UCSD-AML1 (cell line): ENCODE measurements around the gene CD160.
"Not testable (repeated sequence)": the region's sequence is repeated elsewhere in the genome, so short reads cannot be mapped to it uniquely, and the experiment has no call there.

Experiments used
- DNase-seq: peaks from one replicate; lab custom pipeline; 2025; ENCODE audit not compliant: unreplicated experiment; lab: John Stamatoyannopoulos, UW

Gene CD160

GRCh38 chr1:145708063-145708462 is 11.2 kb upstream of the CD160 start:
- no peak for DNase-seq

DNA sequence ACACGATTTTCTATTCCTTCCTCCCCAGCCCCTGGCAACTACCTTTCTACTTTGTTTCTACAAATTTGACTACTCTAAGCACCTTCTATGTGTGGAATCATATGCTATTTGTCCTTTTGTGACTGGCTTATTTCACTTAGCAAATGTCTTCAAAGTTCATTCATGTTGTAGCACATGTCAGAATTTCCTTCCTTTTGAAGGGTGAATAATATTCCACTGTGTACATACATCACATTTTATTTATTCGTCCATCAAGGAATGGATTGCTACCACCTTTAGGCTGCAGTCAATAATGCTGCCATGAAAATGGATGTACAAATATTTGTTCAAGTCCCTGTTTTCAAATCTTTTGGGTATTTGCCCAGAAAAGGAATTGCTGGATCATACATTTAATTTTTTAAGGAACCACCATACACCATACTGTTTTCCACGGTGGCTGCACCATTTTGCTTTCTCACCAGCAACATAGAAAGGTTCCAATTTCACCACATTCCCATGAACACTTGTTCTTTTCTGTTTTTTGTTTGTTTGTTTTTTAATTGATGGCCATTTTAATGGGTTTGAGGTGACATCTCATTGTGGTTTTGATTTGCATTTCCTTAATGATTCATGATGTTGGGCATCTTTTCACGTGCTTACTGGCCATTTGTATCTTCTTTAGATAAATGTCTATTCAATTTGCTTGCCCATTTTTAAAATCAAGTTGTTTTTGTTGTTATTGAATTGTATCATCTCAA is 8.8 kb upstream of the CD160 start:
- no peak for DNase-seq

DNA sequence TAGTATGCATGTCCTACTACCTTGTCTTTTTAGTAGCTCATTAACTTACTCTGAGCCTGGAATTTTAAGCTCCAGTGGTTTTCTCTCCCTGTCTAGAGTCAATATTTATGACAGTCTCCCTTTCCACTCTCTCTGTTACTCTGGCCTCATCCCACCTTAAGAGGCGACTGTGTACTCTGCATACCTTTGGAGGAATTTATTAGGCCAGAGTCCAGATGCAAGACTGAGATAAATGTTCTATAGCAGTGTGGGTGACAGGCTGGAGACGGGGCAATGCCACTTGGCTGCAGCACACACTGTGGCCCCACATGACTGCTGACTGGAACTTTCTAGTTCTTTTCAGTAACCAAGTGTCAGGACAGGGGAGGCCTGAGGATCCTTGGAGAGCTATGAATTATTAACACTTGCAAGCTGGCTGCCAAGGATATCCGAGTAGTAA is 8.1 kb upstream of the CD160 start:
- no peak for DNase-seq

GRCh38 chr1:145714524-145715111 is 4.7 kb upstream of the CD160 start:
- DNase-seq = no peak

GRCh38 chr1:145716641-145717345 is 2.5 kb upstream of the CD160 start:
- no peak for DNase-seq

- DNase-seq = no peak
These were observed 1.5 kb upstream of the CD160 start for GRCh38 chr1:145717833-145718232.

DNA sequence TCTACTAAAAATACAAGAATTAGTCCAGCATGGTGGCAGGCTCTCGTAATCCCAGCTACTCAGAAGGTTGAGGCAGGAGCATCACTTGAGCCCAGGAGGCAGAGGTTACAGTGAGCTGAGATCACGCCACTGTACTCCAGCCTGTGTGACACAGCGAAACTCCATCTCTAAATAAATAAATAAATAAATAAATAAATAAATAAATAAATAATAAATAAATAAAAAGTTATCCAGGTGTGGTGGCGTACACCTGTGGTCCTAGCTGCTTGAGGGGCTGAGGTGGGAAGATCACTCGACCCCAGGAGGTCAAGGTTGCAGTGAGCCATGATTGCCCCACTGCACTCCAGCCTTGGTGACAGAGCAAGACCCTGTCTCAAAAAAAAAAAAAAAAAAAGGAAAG is 834 bp upstream of the CD160 start:
- not testable (repeated sequence) for DNase-seq

GRCh38 chr1:145720556-145720877 is 1.2 kb downstream of the CD160 start:
- no peak for DNase-seq

DNA sequence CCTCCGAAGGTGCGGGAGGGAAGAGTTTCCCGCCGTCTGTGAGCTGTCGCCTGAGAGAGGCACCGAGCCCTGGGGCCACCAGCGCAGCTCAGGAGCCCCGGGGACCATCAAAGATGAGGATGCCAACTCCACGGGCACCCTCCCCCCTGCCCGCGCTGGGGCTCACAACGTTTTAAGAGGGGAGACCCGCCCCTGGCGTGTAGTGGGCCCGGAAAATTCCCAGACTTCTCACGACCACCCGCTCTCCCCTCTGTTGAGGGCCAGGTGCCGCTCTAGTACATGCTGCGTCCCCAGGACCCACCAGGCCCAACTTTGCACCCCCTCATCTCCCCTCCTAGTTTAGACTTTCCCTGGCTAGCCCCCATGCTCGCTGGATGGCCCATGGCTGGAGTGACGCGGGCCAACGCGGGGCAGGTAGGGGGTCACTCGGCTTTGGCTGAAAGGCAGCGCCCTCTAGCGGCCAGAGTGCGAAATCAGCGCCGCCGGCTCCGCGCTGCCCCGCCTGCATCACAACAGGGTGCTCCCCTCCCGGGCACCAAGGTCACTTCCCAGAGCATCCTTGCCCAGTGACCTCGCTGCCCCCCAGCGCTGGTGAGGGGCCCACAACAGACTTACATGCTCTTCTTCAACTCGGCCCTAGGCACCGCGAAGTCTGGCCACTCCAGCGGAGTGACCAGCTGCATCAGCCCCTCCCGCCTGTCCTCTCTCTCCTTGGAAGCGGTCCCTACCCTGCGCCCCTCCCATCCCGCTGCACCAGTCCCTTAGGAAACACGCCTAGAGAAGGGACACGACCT is 1.8 kb downstream of the CD160 start:
- peak; percentile 62 for DNase-seq

DNA sequence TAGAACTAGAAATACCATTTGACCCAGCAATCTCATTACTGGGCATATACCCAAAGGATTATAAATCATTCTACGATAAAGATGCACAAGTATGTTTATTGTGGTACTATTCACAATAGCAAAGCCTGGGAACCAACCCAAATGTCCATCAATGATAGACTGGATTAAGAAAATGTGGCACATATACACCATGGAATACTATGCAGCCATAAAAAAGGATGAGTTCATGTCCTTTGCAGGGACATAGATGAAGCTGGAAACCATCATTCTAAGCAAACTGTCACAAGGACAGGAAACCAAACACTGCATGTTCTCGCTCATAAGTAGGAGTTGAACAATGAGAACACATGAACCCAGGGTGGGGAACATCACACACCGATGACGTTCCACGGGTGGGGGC is 6.9 kb downstream of the CD160 start:
- not testable (repeated sequence) for DNase-seq

DNA sequence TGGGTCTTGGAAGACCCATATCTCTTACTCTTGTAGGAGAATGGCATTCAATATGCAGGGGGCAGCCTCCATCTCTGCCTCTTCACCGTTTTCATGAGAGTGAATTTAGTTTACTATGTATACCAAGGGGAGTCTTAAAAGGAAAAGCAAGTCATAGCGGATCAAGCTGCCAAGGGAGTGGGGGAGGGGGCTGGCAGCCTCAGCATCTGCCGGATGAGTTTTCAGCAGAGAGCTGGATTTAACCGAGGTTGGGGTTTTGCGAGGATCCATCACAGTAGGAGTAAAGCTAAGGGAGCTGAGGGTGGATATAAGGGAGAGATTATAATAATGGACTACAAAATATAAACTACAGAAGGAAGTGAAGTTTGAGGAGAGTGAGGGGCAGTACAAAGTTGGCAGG is 9.9 kb downstream of the CD160 start:
- no peak for DNase-seq

GRCh38 chr1:145729666-145730436 is 10.6 kb downstream of the CD160 start:
- DNase-seq = no peak

- DNase-seq = no peak
These were observed 11.2 kb downstream of the CD160 start for GRCh38 chr1:145730467-145730866.

DNA sequence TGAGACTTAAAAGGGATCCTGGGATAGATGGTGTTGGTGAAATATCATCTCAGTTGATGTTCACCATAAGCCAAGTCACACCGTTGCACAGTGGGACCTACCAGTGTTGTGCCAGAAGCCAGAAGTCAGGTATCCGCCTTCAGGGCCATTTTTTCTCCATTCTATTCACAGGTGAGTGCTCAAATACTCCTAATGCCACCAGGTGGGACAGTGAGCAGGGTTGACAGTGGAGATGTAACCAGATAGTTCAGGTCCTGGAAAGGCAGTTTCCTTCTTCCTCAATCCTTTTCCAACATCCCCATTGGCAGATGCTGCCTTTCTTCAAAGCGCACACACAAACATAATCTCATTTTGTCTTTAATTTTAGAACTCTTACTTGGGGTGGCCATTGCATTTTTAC is 11.6 kb downstream of the CD160 start:
- DNase-seq = no peak

- no peak for DNase-seq
These were observed 16.9 kb downstream of the CD160 start for GRCh38 chr1:145736191-145736590.

DNA sequence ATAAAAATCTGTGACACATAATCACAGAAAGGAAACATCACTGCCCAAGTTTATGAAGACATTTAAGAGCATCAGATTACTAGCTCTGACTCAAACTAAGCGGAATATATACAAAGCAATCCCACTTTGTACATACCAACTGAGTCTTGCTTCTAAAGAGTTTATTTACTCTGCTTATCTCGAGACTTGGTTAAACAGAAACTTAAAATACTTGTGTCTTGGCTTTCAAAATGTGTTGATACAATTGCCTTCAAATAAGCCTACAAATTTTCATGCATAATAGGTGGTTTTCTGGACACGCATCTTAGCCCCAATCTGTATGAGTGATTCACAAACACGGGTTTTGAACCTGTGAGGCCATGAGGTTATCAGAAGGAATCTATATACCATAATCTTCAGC is 21.0 kb downstream of the CD160 start:
- no peak for DNase-seq

- DNase-seq = no peak
These were observed 28.3 kb downstream of the CD160 start for GRCh38 chr1:145747398-145748247.

GRCh38 chr1:145750426-145750825 is 31.1 kb downstream of the CD160 start:
- DNase-seq = no peak

- DNase-seq = no peak
These were observed 32.3 kb downstream of the CD160 start for GRCh38 chr1:145751491-145752037.

GRCh38 chr1:145757420-145757819 is 38.1 kb downstream of the CD160 start:
- no peak for DNase-seq
